Choroid plexus epithelial cell (primary cell): ENCODE measurements around the gene KLHL29.

ENCODE experiments used
- DNase-seq: peaks from one replicate; pipeline ENCODE4 v3.0.0-alpha.2; 2010; ENCODE audit warnings: low read depth
- H3K4me3 ChIP-seq: 2 replicates; pipeline ENCODE4 v1.5.1; 2011; ENCODE audit warnings: low read depth, mild to moderate bottlenecking, control low read depth, low read length, moderate library complexity
- TF ChIP-seq, protein P1 (sequence below): conservative IDR thresholded peaks from 2 replicates; pipeline ENCODE4 v1.5.1; 2011; ENCODE audit warnings: low read depth, mild to moderate bottlenecking, control low read depth, inconsistent platforms, low read length, moderate library complexity

The KLHL29 gene

DNA sequence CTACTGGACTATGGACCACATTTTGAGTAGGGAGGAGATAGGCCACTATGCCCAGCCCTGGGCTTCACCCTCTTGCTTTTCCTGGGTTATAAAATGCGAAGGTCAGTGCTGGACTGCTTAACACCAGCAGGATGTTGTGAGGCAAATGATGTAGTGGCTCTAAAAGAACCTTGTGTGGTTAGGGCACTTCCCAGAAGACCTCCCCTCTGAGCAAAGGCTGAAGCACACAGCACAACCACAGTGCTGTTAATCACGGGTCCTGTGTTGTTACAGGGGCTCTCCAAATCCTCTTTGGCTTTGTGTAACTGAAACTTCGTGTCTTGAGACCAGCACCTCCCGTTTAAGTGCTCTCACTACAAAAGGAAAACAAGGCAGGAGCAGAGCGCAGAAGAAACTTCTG is 166.9 kb downstream of the KLHL29 start:
- TF ChIP-seq, protein P1, sequence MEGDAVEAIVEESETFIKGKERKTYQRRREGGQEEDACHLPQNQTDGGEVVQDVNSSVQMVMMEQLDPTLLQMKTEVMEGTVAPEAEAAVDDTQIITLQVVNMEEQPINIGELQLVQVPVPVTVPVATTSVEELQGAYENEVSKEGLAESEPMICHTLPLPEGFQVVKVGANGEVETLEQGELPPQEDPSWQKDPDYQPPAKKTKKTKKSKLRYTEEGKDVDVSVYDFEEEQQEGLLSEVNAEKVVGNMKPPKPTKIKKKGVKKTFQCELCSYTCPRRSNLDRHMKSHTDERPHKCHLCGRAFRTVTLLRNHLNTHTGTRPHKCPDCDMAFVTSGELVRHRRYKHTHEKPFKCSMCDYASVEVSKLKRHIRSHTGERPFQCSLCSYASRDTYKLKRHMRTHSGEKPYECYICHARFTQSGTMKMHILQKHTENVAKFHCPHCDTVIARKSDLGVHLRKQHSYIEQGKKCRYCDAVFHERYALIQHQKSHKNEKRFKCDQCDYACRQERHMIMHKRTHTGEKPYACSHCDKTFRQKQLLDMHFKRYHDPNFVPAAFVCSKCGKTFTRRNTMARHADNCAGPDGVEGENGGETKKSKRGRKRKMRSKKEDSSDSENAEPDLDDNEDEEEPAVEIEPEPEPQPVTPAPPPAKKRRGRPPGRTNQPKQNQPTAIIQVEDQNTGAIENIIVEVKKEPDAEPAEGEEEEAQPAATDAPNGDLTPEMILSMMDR = no peak
- DNase-seq = no peak

DNA sequence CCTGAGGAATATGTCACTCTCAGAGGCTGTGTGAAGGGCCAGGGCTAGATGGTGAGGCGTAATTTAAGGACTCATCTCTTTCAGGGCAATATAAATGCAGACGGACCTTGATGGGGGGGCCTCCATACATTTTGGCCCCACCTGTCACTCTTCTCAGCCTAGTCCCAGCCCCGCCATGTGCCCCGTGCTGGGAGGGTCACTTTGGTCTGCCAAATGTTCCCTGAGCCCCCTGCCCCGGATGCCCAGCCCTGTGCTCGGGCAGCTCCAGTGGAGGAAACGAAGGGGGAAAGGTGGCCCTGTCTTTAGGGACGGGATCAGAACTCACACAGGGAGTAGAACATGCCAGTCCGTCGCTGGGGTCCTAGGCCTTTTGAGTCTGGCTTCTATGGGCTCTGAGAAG is 168.6 kb downstream of the KLHL29 start:
- no peak overlapping the region for H3K4me3 ChIP-seq
- no peak for DNase-seq
- TF ChIP-seq, protein P1 = no peak

More for the DNA sequence above, 166.9 kb downstream of the KLHL29 start:
- H3K4me3 ChIP-seq = no peak overlapping the region

DNA sequence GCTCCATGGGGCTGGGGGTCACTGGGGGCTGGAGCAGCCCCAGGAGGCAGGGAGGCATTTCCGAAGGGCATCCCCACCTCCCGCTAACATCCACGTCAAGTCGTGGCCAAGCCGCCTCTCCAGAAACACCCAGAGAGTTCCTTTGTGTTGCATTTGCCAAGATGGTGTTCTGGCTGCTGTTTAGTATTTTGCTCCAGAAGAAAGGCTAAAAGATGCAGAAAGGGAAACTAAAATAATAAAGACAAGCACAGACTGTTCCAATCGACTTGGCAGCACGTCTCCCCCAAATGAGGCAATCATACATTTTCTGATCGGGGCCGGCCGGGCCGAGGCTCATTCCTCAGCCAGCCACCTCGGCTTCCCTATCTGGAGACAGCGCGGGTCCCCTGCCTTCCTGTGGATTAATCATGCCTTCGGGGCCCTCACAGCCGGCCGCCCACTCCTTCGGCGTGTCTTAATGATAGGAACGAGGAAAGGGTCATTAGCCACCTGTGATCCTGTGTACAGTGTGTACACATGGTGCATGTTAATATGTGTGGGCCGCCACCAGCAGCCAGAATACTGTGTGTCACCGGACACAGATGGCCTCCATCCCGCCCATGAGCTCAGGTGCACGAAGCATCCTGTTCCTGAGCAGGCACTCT is 169.2 kb downstream of the KLHL29 start:
- TF ChIP-seq, protein P1 = no peak
- no peak overlapping the region for H3K4me3 ChIP-seq
- peak; percentile 39 for DNase-seq

DNA sequence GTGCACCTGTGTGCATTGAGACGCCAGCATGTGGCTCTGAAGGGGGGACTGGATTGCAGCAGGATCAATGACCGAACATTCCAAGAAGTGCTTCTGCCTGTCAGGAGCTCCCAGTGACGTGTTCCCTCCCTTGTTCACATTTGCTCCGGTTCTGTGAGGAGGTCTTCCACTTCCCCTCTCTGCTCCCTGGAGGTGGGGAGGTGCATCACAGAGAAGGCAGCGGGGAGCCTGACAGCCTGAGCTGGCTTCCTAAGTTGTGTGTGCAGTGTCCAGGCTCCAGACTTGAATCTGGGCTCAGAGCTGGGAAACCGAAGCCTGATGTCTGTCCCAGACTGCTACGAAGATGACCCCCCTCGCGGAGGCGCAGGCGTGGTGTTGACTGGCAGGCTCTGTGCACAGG is 171.0 kb downstream of the KLHL29 start:
- no peak for DNase-seq
- H3K4me3 ChIP-seq = no peak overlapping the region
- TF ChIP-seq, protein P1 = no peak

DNA sequence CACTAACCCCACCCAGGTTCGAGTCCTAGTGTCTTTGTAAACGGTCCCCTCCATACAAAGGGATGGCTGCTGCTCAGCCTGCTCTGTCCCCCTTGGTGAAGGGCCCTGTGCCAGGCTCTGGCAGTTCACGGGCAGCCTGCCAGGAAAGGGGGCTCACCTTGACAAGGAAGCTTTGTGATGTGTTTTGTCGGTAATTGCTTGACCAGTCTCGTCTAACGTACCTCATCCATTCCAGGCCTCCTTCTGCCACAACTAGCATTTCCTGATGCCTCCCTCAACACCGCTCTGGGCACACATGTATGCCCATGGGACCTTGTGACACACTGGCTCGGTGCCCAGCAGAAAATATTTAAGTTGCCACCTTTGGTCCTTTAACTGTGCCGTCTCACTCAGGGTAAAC is 171.9 kb downstream of the KLHL29 start:
- no peak for DNase-seq
- TF ChIP-seq, protein P1 = no peak
- no peak overlapping the region for H3K4me3 ChIP-seq

DNA sequence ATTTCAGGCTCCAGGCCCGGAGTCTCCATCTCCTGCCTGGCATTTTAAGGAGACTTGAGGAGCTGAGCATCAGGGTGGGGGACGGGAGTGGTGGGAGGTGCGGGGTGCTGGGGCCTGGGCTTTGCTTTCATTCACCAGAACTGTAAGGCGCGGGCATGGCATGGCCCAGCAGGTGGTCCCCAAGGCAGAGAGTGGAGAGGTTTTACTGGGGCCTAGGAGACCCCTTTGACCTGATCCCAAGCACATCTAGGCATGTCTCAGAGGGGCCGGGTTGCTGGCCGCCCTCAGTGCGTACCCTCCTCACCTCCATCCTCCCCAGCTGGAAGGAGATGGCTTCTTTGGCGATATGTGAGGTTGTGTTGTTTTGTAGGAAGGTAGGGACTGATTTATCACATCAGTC is 172.5 kb downstream of the KLHL29 start:
- TF ChIP-seq, protein P1 = no peak
- no peak for DNase-seq
- H3K4me3 ChIP-seq = no peak overlapping the region

DNA sequence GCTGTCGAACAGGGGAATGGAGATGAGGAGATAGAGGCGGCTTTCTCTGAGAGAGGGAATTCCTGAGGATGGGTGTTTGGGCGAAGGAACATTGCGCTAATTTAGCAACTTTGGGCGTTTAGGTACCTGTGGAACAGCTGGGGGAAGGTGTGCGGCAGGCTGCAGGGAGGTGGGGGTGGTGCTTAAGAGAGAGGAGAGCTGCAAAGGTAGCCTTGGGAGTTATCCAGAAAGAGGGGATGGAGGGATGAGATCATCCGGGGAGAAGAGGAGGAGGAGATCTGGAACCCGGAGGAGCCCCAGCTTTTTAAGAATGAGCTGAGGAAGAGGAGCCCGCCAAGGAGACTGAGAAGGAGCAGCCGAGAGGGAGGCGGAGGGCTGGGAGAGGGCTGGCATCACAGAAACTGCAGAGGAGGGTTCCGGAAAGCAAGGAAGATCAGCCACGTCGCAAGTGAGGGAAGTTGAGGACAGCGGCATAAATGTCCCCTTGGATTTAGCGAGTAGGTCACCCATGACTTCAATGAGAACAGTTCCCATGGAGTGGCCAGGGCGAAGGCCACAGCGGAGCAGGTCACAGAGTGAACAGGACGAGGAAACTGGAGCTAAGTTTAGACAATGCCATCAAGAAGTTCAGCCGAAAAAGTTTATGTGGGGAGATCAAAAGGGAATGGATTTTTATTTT is 174.7 kb downstream of the KLHL29 start:
- TF ChIP-seq, protein P1 = no peak

More for the DNA sequence above, 174.7 kb downstream of the KLHL29 start:
- DNase-seq = no peak
- H3K4me3 ChIP-seq = no peak overlapping the region
